Measurements from ENCODE around the gene RTN4R. TPM values are rescaled to one million over a fixed set of nuclear protein-coding genes. Genes with fewer than 3 reads are reported as not detected.
A peak's percentile ranks its signal among the peaks of the same experiment; 100 is the strongest.

RTN4R gene
- total RNA-seq, 2 donors from 2014 or later: 12.8 to 17.7 TPM

DNA sequence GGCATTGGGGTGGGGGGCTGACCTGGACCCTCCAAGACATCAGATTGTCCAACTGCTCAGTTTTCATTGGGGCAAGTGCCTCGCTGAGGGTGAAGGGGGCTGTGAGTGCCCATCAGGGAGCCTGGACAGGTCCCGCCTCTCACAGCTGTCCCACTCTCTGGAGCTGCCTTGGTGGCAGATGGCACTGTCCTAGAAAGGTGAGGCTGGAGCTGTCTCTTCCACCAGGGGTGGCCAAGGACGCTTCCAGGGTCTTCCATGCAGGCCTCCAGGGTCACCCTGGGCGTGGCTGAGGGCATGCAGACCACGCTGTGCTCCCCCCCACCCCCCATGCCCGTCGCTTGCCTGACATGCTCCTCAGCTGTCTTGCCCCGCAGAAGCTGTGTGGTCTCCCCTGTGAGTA is 63.8 kb downstream of the RTN4R start:
- H3K9ac ChIP-seq (ENCODE audit: extremely low read depth, low read length, poor library complexity, severe bottlenecking): no peak overlapping the region
- Mint-ChIP-seq H3K4me3 (no peak overlapping the region), H3K9me3 (no peaks in the 10 kb centered on the region), H3K4me1 (peaks cover 54% of the 10 kb centered on the region), H3K27me3 (ENCODE audit: insufficient read depth) (no peaks in the 10 kb centered on the region), H3K27ac (peak overlapping the region; percentile 86), H3K36me3 (ENCODE audit: low read depth) (no peaks in the 10 kb centered on the region)
- TF ChIP-seq, protein P1, sequence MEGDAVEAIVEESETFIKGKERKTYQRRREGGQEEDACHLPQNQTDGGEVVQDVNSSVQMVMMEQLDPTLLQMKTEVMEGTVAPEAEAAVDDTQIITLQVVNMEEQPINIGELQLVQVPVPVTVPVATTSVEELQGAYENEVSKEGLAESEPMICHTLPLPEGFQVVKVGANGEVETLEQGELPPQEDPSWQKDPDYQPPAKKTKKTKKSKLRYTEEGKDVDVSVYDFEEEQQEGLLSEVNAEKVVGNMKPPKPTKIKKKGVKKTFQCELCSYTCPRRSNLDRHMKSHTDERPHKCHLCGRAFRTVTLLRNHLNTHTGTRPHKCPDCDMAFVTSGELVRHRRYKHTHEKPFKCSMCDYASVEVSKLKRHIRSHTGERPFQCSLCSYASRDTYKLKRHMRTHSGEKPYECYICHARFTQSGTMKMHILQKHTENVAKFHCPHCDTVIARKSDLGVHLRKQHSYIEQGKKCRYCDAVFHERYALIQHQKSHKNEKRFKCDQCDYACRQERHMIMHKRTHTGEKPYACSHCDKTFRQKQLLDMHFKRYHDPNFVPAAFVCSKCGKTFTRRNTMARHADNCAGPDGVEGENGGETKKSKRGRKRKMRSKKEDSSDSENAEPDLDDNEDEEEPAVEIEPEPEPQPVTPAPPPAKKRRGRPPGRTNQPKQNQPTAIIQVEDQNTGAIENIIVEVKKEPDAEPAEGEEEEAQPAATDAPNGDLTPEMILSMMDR (conservative IDR thresholded peaks at IDR 0.05): no peak
- no peaks in the 10 kb centered on the region for H3K9me3 ChIP-seq (ENCODE audit: control insufficient read depth, low read length)
- WGBS, 2 experiments (ENCODE audit: insufficient coverage in 1 of 2, insufficient read length in 1 of 2): 91 to 93% methylated on average over 3 to 8 of the region's 8 CpGs
- H3K27ac ChIP-seq (ENCODE audit: low read depth, low read length): no peak overlapping the region
- no peaks in the 10 kb centered on the region for H3K27me3 ChIP-seq (ENCODE audit: control insufficient read depth, insufficient read depth, low read length, poor library complexity, severe bottlenecking)
- peaks cover 55% of the 10 kb centered on the region for H3K4me1 ChIP-seq (ENCODE audit: control insufficient read depth, insufficient read depth, low read length)
- DNase-seq: no peak
- H3K4me3 ChIP-seq (ENCODE audit: low read length): no peak overlapping the region
- no peaks in the 10 kb centered on the region for H3K36me3 ChIP-seq (ENCODE audit: control insufficient read depth, insufficient read depth, low read length)

DNA sequence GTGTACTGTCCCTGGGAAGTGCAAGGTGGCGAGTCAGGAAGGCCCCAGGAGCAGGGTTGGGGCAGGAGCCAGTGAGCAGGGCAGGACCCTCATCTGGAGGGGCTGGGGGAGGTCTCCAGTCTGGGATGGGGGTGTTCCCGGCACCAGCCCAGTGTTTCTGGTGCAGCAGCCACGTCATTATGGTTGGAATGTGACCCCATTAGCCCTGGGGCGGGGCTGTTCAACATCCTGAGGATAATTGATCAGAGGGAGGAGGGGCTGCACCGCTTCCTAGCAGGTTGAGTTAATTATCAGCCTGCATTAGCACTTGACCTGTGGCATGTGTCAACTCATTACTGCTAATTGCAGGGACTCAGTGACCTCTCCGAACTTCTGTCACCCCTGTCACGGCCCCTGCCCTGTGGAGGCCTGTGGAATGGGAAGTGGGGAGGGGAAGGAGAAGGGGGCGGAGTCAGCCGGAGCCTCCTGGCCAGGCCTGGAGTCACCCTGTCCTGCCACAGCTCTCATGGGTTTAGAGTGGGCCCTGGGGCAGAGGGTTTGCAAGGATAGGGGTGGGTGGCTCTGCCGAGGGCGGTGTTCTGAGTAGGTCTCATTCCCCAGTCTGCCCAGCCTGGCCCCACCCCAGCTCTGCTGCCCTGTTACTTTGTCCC is 64.4 kb downstream of the RTN4R start:
- TF ChIP-seq, protein P1 (conservative IDR thresholded peaks at IDR 0.05): no peak
- Histone ChIP-seq H3K27me3 (ENCODE audit: control insufficient read depth, insufficient read depth, low read length, poor library complexity, severe bottlenecking) (no peaks in the 10 kb centered on the region), H3K9me3 (ENCODE audit: control insufficient read depth, low read length) (no peaks in the 10 kb centered on the region), H3K27ac (ENCODE audit: low read depth, low read length) (peak overlapping the region; percentile 77), H3K4me3 (ENCODE audit: low read length) (no peak overlapping the region), H3K9ac (ENCODE audit: extremely low read depth, low read length, poor library complexity, severe bottlenecking) (peak overlapping the region; percentile 44), H3K36me3 (ENCODE audit: control insufficient read depth, insufficient read depth, low read length) (no peaks in the 10 kb centered on the region), H3K4me1 (ENCODE audit: control insufficient read depth, insufficient read depth, low read length) (peaks cover 55% of the 10 kb centered on the region)
- DNase-seq: peak; percentile 92
- H3K4me3 Mint-ChIP-seq: peak overlapping the region; percentile 29
- H3K9me3 Mint-ChIP-seq: no peaks in the 10 kb centered on the region
- H3K36me3 Mint-ChIP-seq (ENCODE audit: low read depth): no peaks in the 10 kb centered on the region
- H3K27ac Mint-ChIP-seq: peak overlapping the region; percentile 96
- no peaks in the 10 kb centered on the region for H3K27me3 Mint-ChIP-seq (ENCODE audit: insufficient read depth)
- peaks cover 54% of the 10 kb centered on the region for H3K4me1 Mint-ChIP-seq
- WGBS, 2 experiments (ENCODE audit: insufficient coverage in 1 of 2, insufficient read length in 1 of 2): 28 to 31% methylated on average over 5 to 11 of the region's 11 CpGs

DNA sequence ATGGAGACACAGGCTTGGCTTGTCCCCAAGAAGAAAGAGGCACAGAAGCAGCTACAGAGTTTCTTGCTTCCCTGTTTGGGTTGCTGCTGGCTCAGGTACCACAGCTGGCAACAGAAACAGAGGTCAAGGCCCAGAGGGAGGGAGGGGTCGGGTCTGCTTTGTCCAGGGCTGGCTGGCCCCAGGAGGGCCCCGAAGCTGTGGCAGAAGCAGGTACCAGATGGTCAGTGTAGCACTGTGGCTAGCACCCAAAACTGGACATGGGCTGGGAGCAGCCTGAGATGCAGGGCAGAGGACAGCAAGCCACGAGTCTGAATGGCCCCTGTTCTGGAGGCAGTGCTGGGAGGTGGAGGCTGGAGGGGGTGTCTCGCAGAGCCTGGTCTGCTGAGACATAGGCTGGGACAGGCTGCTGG is 65.0 kb downstream of the RTN4R start:
- Histone ChIP-seq H3K27ac (ENCODE audit: low read depth, low read length) (peak overlapping the region; percentile 77), H3K4me1 (ENCODE audit: control insufficient read depth, insufficient read depth, low read length) (peaks cover 53% of the 10 kb centered on the region), H3K36me3 (ENCODE audit: control insufficient read depth, insufficient read depth, low read length) (no peaks in the 10 kb centered on the region), H3K4me3 (ENCODE audit: low read length) (no peak overlapping the region), H3K9me3 (ENCODE audit: control insufficient read depth, low read length) (no peaks in the 10 kb centered on the region), H3K9ac (ENCODE audit: extremely low read depth, low read length, poor library complexity, severe bottlenecking) (peak overlapping the region; percentile 44), H3K27me3 (ENCODE audit: control insufficient read depth, insufficient read depth, low read length, poor library complexity, severe bottlenecking) (no peaks in the 10 kb centered on the region)
- DNase-seq: no peak
- Mint-ChIP-seq H3K9me3 (no peaks in the 10 kb centered on the region), H3K27ac (peak overlapping the region; percentile 96), H3K36me3 (ENCODE audit: low read depth) (no peaks in the 10 kb centered on the region), H3K4me3 (peak overlapping the region; percentile 29), H3K4me1 (peaks cover 49% of the 10 kb centered on the region), H3K27me3 (ENCODE audit: insufficient read depth) (no peaks in the 10 kb centered on the region)
- WGBS, 2 experiments (ENCODE audit: insufficient coverage in 1 of 2, insufficient read length in 1 of 2): 64 to 69% methylated on average over 2 to 4 of the region's 4 CpGs
- TF ChIP-seq, protein P1 (conservative IDR thresholded peaks at IDR 0.05): no peak
